HG03103 (cell line): ENCODE results near the gene EXO5.
"Not testable (repeated sequence)": the region's sequence is repeated elsewhere in the genome, so short reads cannot be mapped to it uniquely, and the experiment has no call there.

Experiments
- ATAC-seq: cut with Tn5 transposase; IDR thresholded peaks from one replicate; pipeline ENCODE4 v1.9.1; 2021; ENCODE audit warnings: low read depth; ENCODE audit not compliant: unreplicated experiment

EXO5 gene

GRCh38 chr1:40546957-40547356 is 38.4 kb downstream of the EXO5 start:
- no peak for ATAC-seq

DNA sequence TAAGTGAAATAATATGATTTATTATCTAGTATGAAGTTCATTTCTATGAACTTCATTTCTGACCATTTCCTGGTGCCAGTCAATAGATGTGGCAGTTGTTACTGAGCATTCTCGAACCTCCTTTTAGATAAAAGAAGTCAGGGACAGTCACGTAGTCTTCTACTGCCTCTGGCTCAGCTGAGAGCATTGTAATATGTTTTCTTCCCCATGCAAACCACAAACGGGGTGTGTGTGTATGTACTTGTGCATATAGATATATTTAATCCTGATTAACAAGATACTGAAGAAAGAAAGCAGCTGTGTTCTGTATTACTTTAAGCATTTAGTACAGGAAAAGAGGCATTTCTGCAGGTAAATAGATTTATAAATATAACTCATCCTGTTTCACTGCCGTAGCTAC is 44.5 kb downstream of the EXO5 start:
- ATAC-seq = no peak

DNA sequence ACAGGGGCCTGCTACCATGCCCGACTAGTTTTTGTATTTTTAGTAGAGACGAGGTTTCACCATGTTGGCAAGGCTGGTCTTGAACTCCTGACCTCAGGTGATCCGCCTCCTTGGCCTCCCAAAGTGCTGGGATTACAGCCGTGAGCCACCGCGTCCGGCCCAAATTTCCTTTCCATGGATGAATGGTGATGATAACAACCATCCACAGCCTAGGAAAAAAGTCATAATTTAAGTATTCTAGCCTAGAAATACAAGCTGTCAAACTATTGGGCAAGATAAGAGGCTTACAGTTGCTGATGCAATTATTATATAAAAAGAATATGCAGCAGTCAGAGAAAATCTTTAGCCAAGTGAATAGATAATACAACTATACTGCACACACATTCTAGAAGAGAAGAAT is 46.2 kb downstream of the EXO5 start:
- ATAC-seq = not testable (repeated sequence)

DNA sequence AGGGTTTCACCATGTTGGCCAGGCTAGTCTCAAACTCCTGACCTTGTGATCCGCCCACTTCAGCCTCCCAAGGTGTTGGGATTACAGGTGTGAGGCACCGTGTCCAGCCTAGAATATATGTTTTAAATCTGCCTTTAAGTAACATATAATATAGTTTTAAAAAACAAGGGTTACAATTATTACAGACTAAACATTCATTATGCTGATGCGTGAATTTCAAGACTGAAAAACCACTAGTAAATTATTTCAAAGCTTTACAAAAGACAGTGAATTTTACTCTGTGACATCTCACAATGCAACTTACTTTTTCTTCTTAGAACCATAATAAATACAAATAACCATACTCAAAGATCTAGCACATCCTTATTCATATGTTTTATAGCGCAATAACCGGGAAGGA is 47.6 kb downstream of the EXO5 start:
- no peak for ATAC-seq

DNA sequence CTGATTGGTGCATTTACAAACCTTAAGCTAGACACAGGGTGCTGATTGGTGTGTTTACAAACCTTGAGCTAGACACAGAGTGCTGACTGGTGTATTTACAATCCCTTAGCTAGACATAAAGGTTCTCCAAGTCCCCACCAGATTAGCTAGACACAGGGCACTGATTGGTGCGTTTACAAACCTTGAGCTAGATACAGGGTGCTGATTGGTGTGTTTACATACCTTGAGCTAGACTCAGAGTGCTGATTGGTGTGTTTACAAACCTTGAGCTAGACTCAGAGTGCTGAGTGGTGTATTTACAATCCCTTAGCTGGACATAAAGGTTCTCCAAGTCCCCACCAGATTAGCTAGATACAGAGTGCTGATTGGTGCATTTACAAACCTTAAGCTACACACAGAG is 49.7 kb downstream of the EXO5 start:
- not testable (repeated sequence) for ATAC-seq

GRCh38 chr1:40562185-40562584 is 53.6 kb downstream of the EXO5 start:
- ATAC-seq = no peak

DNA sequence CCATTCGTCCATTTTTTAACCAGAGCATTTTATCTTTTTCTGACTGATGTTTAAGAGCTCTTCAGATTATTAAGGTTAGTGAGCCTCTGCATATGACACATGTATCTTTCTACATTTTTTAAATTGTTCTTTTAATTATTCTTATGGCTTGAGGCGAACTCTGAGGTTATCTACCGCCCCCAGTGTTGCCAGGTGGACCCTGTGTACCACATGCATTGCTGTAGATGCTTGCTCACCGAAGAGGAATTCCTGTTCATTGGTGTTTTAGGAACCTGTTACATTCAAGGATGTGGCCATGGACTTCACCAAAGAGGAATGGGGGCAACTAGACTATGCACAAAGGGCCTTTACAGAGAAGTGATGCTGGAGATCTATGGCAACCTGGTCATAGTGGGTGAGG is 54.7 kb downstream of the EXO5 start:
- ATAC-seq = no peak

DNA sequence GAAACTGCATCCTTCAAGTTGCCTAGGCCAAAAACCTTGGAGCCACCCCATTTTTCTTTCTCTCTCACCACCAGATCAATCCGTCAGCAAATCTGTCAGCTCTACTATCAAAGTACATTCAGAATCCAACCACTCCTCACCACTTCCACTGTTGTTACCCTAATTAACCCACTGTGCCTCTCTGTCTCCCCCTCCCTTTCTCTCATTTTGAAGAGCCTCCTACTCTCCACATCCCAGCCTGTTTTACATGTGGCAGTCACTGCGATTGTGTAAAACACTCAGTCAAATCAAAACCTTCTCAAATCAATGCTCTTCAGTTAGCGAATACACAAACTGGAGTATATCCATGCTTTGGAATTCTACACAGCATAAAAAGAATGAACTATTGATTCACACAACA is 55.9 kb downstream of the EXO5 start:
- ATAC-seq = no peak

GRCh38 chr1:40564913-40565312 is 56.3 kb downstream of the EXO5 start:
- ATAC-seq = no peak
